GM23338 (cell line): ENCODE data around the gene HELQ. TPM values are rescaled to one million over a fixed set of nuclear protein-coding genes. Genes with fewer than 3 reads are reported as not detected.

Experiments used
- ATAC-seq: fragments of 200-7000 bp; cut with Tn5 transposase; 3 replicates; pipeline ENCODE4 v1.9.1; 2020
- DNase-seq: peaks from one replicate; pipeline ENCODE4 v3.0.0-alpha.2; 2015; ENCODE audit warnings: low spot score
- H2AFZ ChIP-seq: fragments of 200-600 bp; sonication (generic); 2 replicates; pipeline ENCODE4 v1.8.0; 2016; ENCODE audit warnings: antibody characterized with exemption, mild to moderate bottlenecking, moderate library complexity
- H3F3A ChIP-seq: fragments of 200-600 bp; sonication (generic); replicated peaks from 2 replicates; pipeline ENCODE4 v1.8.0; 2017; ENCODE audit warnings: antibody characterized with exemption, mixed run types, low read depth
- H3K27ac ChIP-seq: fragments of 200-600 bp; sonication (generic); 2 replicates; pipeline ENCODE4 v1.6.1; 2016; ENCODE audit warnings: low read depth
- H3K27me3 ChIP-seq: fragments of 200-600 bp; sonication (generic); 2 replicates; pipeline ENCODE4 v1.8.0; 2016; ENCODE audit warnings: mild to moderate bottlenecking, mixed run types, moderate library complexity; ENCODE audit not compliant: insufficient read depth
- H3K36me3 ChIP-seq: fragments of 200-600 bp; sonication (generic); 2 replicates; pipeline ENCODE4 v1.8.0; 2016; ENCODE audit warnings: mild to moderate bottlenecking; ENCODE audit not compliant: insufficient read depth
- H3K4me1 ChIP-seq: fragments of 200-600 bp; sonication (generic); 2 replicates; pipeline ENCODE4 v1.8.0; 2016; ENCODE audit warnings: mild to moderate bottlenecking, moderate library complexity; ENCODE audit not compliant: insufficient read depth
- H3K4me2 ChIP-seq: fragments of 200-600 bp; sonication (generic); 2 replicates; pipeline ENCODE4 v1.7.1; 2017; ENCODE audit warnings: mixed run types
- H3K4me3 ChIP-seq: fragments of 200-600 bp; sonication (generic); 2 replicates; pipeline ENCODE4 v1.6.1; 2016; ENCODE audit warnings: mixed run types
- H3K79me2 ChIP-seq: fragments of 200-600 bp; sonication (generic); replicated peaks from 2 replicates; pipeline ENCODE4 v1.8.0; 2017; ENCODE audit warnings: mild to moderate bottlenecking; ENCODE audit not compliant: insufficient read depth
- H3K9me2 ChIP-seq: fragments of 200-600 bp; sonication (generic); 2 replicates; pipeline ENCODE4 v1.8.0; 2017; ENCODE audit not compliant: insufficient read depth
- H4K20me1 ChIP-seq: fragments of 200-600 bp; sonication (generic); replicated peaks from 2 replicates; pipeline ENCODE4 v1.8.0; 2017; ENCODE audit warnings: mild to moderate bottlenecking; ENCODE audit not compliant: insufficient read depth
- H3K27ac Mint-ChIP-seq: 2 replicates; pipeline ENCODE4 v1.8.0; 2020; ENCODE audit warnings: inconsistent platforms, mild to moderate bottlenecking, moderate library complexity, mixed read lengths
- H3K27me3 Mint-ChIP-seq: 3 replicates; pipeline ENCODE4 v1.8.0; 2022; ENCODE audit warnings: low read depth, mild to moderate bottlenecking, moderate library complexity, mixed read lengths, inconsistent platforms; ENCODE audit not compliant: insufficient read depth, poor library complexity
- H3K36me3 Mint-ChIP-seq: 3 replicates; pipeline ENCODE4 v1.8.0; 2021; ENCODE audit warnings: low read depth, mild to moderate bottlenecking, inconsistent platforms, moderate library complexity, mixed read lengths
- H3K4me1 Mint-ChIP-seq: 3 replicates; pipeline ENCODE4 v1.8.0; 2020; ENCODE audit warnings: mild to moderate bottlenecking, inconsistent platforms, mixed read lengths
- H3K4me3 Mint-ChIP-seq: 3 replicates; pipeline ENCODE4 v1.8.0; 2021; ENCODE audit warnings: moderate library complexity, mild to moderate bottlenecking, inconsistent platforms, mixed read lengths
- H3K9me3 Mint-ChIP-seq: 3 replicates; pipeline ENCODE4 v1.8.0; 2020; ENCODE audit warnings: moderate library complexity, mild to moderate bottlenecking, inconsistent platforms, mixed read lengths
- EZH2phosphoT487 ChIP-seq: fragments of 200-600 bp; sonication (generic); IDR thresholded peaks from one replicate; pipeline ENCODE4 v1.8.1; 2018; ENCODE audit warnings: antibody characterized with exemption; ENCODE audit not compliant: unreplicated experiment
- NANOG ChIP-seq: IDR thresholded peaks from 2 replicates; pipeline ENCODE4 v1.6.1; 2016; ENCODE audit warnings: antibody characterized with exemption, borderline replicate concordance
- POLR2AphosphoS5 ChIP-seq: IDR thresholded peaks from 2 replicates; pipeline ENCODE4 v1.6.1; 2016; ENCODE audit warnings: antibody characterized with exemption, low read depth
- STAT1 ChIP-seq: IDR thresholded peaks from one replicate; pipeline ENCODE4 v1.6.1; 2016; ENCODE audit warnings: antibody characterized with exemption; ENCODE audit not compliant: unreplicated experiment
- ZNF331 ChIP-seq: fragments of 250-450 bp; sonication (Bioruptor Pico); IDR thresholded peaks from 2 replicates; pipeline ENCODE4 v1.5.0; 2020; ENCODE audit warnings: low read depth, mild to moderate bottlenecking, moderate library complexity
- polyA plus RNA-seq: library from polyadenylated mRNA; unstranded; fragments of >200 nt; fragmentation: Nextera tagmentation; extraction: Ambion mirVana; gene quantifications from 2 replicates; pipeline ENCODE4 v1.2.1, GENCODE V29; 2016
- total RNA-seq: library from RNA; depleted of rRNA; stranded (reverse); fragments of >200 nt; shearing (Covaris generic); gene quantifications from 2 replicates; pipeline ENCODE4 v1.2.3, GENCODE V29; 2014
- TF ChIP-seq, protein P1 (sequence below), 2 experiments: fragments of 200-600 bp in 1 of 2; sonication (generic) in 1 of 2; conservative IDR thresholded peaks; 2 replicates each; pipeline versions ENCODE4 v1.5.1 to v1.6.1; 2016 to 2017; ENCODE audit warnings: antibody characterized with exemption in 2 of 2, low read depth in 2 of 2, mild to moderate bottlenecking in 2 of 2, moderate library complexity in 1 of 2
- TF ChIP-seq, protein P2 (sequence below): IDR thresholded peaks from 2 replicates; pipeline ENCODE4 v1.6.1; 2016; ENCODE audit warnings: antibody characterized with exemption
- TF ChIP-seq, protein P3 (sequence below): fragments of 250-450 bp; sonication (Bioruptor Pico); IDR thresholded peaks from 2 replicates; pipeline ENCODE4 v1.5.0; 2020; ENCODE audit warnings: mild to moderate bottlenecking, moderate library complexity

HELQ gene
- total and polyA plus RNA-seq, 2 experiments from 2014 or later, result 6.8 to 8.1 TPM

DNA sequence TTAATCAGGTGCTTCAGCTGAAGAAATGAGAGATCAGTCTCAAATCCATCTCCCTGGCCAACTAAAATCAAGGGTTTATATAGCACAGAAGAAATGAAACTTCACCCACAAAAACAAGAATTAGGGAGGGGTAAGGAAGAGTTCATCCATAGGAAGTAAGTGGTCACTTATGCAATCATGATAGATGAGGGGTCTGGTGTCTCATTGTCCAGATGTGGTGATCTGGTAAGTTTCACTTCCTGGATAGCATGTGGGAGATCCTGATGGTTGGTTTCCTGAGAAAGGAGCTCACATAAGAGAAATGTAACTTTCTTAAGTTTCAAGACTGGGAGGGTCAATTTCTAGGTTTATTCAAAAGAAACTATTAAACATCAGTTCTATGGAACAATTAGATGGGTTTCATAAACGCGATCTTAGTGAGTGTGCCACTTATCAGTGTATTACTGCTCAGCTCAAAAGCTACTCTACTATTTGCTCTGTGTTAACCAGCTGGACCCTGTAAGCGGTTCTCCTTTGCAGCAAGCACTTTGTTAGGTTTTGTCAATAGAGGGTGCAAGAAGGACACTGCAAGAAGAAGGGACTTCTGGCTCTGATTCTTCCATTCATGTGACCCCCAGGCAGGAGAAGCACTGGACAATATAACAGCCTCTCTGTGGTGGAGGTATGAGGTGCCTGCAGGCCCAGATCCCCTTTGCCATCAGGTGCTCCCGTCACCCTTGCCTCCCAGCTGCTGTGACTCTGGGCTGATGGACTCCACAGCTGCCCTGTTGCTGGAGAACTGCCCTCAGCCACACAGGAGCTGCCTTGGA is 85.6 kb downstream of the HELQ start:
- Mint-ChIP-seq H3K4me1 (no peaks in the 10 kb centered on the region), H3K9me3 (no peaks in the 10 kb centered on the region), H3K27ac (no peak overlapping the region), H3K4me3 (no peak overlapping the region), H3K36me3 (no peaks in the 10 kb centered on the region), H3K27me3 (peaks cover 7% of the 10 kb centered on the region)
- Histone ChIP-seq H3K27me3 (no peaks in the 10 kb centered on the region), H4K20me1 (no peaks in the 10 kb centered on the region), H3K4me3 (no peak overlapping the region), H3K4me2 (no peak overlapping the region), H3K27ac (no peak overlapping the region), H3K9me2 (peaks cover 5% of the 10 kb centered on the region; the same call in 1 of the 2 replicates), H3K79me2 (no peaks in the 10 kb centered on the region), H3K36me3 (no peaks in the 10 kb centered on the region), H3F3A (no peaks in the 10 kb centered on the region), H3K4me1 (no peaks in the 10 kb centered on the region), H2AFZ (no peak overlapping the region)
- no peak for DNase-seq
- TF ChIP-seq ZNF331, result no peak
- TF ChIP-seq POLR2AphosphoS5, result no peak
- TF ChIP-seq, protein P1, sequence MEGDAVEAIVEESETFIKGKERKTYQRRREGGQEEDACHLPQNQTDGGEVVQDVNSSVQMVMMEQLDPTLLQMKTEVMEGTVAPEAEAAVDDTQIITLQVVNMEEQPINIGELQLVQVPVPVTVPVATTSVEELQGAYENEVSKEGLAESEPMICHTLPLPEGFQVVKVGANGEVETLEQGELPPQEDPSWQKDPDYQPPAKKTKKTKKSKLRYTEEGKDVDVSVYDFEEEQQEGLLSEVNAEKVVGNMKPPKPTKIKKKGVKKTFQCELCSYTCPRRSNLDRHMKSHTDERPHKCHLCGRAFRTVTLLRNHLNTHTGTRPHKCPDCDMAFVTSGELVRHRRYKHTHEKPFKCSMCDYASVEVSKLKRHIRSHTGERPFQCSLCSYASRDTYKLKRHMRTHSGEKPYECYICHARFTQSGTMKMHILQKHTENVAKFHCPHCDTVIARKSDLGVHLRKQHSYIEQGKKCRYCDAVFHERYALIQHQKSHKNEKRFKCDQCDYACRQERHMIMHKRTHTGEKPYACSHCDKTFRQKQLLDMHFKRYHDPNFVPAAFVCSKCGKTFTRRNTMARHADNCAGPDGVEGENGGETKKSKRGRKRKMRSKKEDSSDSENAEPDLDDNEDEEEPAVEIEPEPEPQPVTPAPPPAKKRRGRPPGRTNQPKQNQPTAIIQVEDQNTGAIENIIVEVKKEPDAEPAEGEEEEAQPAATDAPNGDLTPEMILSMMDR (conservative IDR thresholded peaks at IDR 0.05; ENCODE audit: low read depth in 2 of 2), result peak in 1 of 2 experiments; percentile 35; a peak in 2 of 4 replicates
- TF ChIP-seq STAT1, result no peak
- TF ChIP-seq, protein P2, sequence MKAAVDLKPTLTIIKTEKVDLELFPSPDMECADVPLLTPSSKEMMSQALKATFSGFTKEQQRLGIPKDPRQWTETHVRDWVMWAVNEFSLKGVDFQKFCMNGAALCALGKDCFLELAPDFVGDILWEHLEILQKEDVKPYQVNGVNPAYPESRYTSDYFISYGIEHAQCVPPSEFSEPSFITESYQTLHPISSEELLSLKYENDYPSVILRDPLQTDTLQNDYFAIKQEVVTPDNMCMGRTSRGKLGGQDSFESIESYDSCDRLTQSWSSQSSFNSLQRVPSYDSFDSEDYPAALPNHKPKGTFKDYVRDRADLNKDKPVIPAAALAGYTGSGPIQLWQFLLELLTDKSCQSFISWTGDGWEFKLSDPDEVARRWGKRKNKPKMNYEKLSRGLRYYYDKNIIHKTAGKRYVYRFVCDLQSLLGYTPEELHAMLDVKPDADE, result no peak
- no peak; the same call in 2 of the 3 replicates for ATAC-seq

DNA sequence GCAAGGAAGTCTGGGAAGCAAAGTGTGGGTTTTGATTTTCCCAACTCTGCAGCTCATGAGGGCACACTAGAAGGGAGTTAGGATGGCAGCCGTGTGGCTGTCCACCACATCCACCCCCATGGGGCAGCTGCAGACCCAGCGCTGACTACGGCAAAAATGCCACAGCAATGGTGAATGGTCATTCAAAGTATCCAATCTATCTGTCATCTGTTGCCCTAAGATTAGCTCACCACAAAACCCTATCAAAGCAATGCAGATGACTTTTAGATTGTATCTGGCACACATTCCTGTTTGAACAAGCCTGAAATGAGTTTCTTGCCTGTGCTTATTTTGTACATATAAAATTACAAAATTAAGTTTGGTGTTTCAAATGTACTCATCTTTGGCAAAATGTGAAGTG is 91.3 kb downstream of the HELQ start:
- DNase-seq (no peak), ATAC-seq (no peak)
- Mint-ChIP-seq H3K36me3 (no peaks in the 10 kb centered on the region), H3K4me3 (no peak overlapping the region), H3K27me3 (no peaks in the 10 kb centered on the region), H3K4me1 (peaks cover 10% of the 10 kb centered on the region), H3K27ac (no peak overlapping the region), H3K9me3 (no peaks in the 10 kb centered on the region)
- Histone ChIP-seq H2AFZ (no peak overlapping the region), H3K36me3 (no peaks in the 10 kb centered on the region), H3K27me3 (no peaks in the 10 kb centered on the region), H4K20me1 (no peaks in the 10 kb centered on the region), H3K27ac (no peak overlapping the region), H3K4me2 (no peak overlapping the region), H3K9me2 (peaks cover 8% of the 10 kb centered on the region; the same call in 1 of the 2 replicates), H3K4me3 (no peak overlapping the region), H3K79me2 (no peaks in the 10 kb centered on the region), H3F3A (peaks cover 6% of the 10 kb centered on the region; the same call in 1 of the 2 replicates), H3K4me1 (peaks cover 3% of the 10 kb centered on the region; the same call in 1 of the 2 replicates)
- TF ChIP-seq ZNF331 (no peak), EZH2phosphoT487 (no peak), NANOG (no peak)
- TF ChIP-seq, protein P2, result no peak
- TF ChIP-seq, protein P3, sequence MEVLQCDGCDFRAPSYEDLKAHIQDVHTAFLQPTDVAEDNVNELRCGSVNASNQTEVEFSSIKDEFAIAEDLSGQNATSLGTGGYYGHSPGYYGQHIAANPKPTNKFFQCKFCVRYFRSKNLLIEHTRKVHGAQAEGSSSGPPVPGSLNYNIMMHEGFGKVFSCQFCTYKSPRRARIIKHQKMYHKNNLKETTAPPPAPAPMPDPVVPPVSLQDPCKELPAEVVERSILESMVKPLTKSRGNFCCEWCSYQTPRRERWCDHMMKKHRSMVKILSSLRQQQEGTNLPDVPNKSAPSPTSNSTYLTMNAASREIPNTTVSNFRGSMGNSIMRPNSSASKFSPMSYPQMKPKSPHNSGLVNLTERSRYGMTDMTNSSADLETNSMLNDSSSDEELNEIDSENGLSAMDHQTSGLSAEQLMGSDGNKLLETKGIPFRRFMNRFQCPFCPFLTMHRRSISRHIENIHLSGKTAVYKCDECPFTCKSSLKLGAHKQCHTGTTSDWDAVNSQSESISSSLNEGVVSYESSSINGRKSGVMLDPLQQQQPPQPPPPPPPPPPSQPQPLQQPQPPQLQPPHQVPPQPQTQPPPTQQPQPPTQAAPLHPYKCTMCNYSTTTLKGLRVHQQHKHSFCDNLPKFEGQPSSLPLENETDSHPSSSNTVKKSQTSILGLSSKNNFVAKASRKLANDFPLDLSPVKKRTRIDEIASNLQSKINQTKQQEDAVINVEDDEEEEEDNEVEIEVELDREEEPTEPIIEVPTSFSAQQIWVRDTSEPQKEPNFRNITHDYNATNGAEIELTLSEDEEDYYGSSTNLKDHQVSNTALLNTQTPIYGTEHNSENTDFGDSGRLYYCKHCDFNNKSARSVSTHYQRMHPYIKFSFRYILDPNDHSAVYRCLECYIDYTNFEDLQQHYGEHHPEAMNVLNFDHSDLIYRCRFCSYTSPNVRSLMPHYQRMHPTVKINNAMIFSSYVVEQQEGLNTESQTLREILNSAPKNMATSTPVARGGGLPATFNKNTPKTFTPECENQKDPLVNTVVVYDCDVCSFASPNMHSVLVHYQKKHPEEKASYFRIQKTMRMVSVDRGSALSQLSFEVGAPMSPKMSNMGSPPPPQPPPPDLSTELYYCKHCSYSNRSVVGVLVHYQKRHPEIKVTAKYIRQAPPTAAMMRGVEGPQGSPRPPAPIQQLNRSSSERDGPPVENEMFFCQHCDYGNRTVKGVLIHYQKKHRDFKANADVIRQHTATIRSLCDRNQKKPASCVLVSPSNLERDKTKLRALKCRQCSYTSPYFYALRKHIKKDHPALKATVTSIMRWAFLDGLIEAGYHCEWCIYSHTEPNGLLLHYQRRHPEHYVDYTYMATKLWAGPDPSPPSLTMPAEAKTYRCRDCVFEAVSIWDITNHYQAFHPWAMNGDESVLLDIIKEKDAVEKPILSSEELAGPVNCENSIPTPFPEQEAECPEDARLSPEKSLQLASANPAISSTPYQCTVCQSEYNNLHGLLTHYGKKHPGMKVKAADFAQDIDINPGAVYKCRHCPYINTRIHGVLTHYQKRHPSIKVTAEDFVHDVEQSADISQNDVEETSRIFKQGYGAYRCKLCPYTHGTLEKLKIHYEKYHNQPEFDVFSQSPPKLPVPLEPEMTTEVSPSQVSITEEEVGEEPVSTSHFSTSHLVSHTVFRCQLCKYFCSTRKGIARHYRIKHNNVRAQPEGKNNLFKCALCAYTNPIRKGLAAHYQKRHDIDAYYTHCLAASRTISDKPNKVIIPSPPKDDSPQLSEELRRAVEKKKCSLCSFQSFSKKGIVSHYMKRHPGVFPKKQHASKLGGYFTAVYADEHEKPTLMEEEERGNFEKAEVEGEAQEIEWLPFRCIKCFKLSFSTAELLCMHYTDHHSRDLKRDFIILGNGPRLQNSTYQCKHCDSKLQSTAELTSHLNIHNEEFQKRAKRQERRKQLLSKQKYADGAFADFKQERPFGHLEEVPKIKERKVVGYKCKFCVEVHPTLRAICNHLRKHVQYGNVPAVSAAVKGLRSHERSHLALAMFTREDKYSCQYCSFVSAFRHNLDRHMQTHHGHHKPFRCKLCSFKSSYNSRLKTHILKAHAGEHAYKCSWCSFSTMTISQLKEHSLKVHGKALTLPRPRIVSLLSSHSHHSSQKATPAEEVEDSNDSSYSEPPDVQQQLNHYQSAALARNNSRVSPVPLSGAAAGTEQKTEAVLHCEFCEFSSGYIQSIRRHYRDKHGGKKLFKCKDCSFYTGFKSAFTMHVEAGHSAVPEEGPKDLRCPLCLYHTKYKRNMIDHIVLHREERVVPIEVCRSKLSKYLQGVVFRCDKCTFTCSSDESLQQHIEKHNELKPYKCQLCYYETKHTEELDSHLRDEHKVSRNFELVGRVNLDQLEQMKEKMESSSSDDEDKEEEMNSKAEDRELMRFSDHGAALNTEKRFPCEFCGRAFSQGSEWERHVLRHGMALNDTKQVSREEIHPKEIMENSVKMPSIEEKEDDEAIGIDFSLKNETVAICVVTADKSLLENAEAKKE (CRISPR knock-in tag), result no peak
